Adrenal gland (tissue), 12 donors: ENCODE results near the gene TP73. TPM values are rescaled to one million over a fixed set of nuclear protein-coding genes. Genes with fewer than 3 reads are reported as not detected.

Experiments used
- DNase-seq, 7 donors: peaks; one replicate each; pipeline ENCODE4 v3.0.0-alpha.2; 2019 to 2020
- H3K27ac ChIP-seq, 5 donors: fragments of 200-600 bp; sonication (generic) in 4 of 5; 1 replicate in 3 of 5; 2 replicates in 2 of 5; pipeline versions ENCODE4 v1.5.1 to v1.8.0; 2016 to 2020; ENCODE audit warnings: mild to moderate bottlenecking in 1 of 5
- H3K27me3 ChIP-seq: fragments of 200-600 bp; 2 replicates; pipeline ENCODE4 v1.8.0; 2021
- H3K36me3 ChIP-seq, 2 donors: fragments of 200-600 bp; replicated peaks in 1 of 2; 1 replicate in 1 of 2; 2 replicates in 1 of 2; pipeline versions ENCODE4 v1.5.1 to v1.8.0; 2018 to 2022
- H3K4me1 ChIP-seq, 2 donors: fragments of 200-600 bp; replicated peaks in 1 of 2; 1 replicate in 1 of 2; 2 replicates in 1 of 2; pipeline versions ENCODE4 v1.5.1 to v1.8.0; 2018 to 2021
- H3K4me3 ChIP-seq, 4 donors: fragments of 200-600 bp; sonication (generic) in 3 of 4; one replicate each; pipeline ENCODE4 v1.5.1; 2016 to 2018
- H3K9me3 ChIP-seq, 3 donors: fragments of 200-600 bp; sonication (generic) in 1 of 3; replicated peaks in 1 of 3; 1 replicate in 2 of 3; 2 replicates in 1 of 3; pipeline versions ENCODE4 v1.5.1 to v1.8.0; 2016 to 2021
- CTCF ChIP-seq, 6 experiments: fragments of 450-650 bp in 4 of 6; fragments of 200-600 bp in 2 of 6; sonication (generic) in 1 of 6; IDR thresholded peaks; 1 replicate in 5 of 6; 2 replicates in 1 of 6; pipeline versions ENCODE4 v1.5.1 to v1.8.0; 2016 to 2021; ENCODE audit warnings: antibody characterized with exemption in 6 of 6, mild to moderate bottlenecking in 2 of 6, moderate library complexity in 1 of 6
- POLR2A ChIP-seq, 2 donors: fragments of 450-650 bp; IDR thresholded peaks; one replicate each; pipeline ENCODE4 v1.6.1; 2017; ENCODE audit warnings: antibody characterized with exemption in 2 of 2, mild to moderate bottlenecking in 2 of 2, moderate library complexity in 1 of 2
- WGBS, 4 donors: extraction: QIAGEN DNeasy Blood & Tissue Kit in 2 of 4; methylation state at CpG; one replicate each; pipeline versions ENCODE4 v1.1.5 to v1.1.7; 2013 to 2017; 5-methylcytosine and 5-hydroxymethylcytosine counted together
- intact Hi-C, 2 donors: fragments of 100-400 bp; cut with DNase I; formaldehyde crosslinking; loops; one replicate each; pipeline versions ENCODE4 v1.14.1 to v1.15.0; 2022 to 2023
- polyA plus RNA-seq, 3 donors: library from polyadenylated mRNA; stranded (reverse); fragments of 200-250 nt in 2 of 3; fragments of 350-450 nt in 1 of 3; fragmentation: Illumina TruSeq in 1 of 3; extraction: RNeasy Lipid Tissue Mini Kit (QIAGEN cat#74804) in 1 of 3; gene quantifications; one replicate each; pipeline ENCODE4 v1.2.3, GENCODE V29; 2013 to 2014
- total RNA-seq, 9 donors: library from RNA; depleted of rRNA in 4 of 9; stranded (reverse); fragments of >200 nt in 4 of 9; fragments of 120-200 nt in 1 of 9; fragmentation: NEBNext Ultra II Directional in 1 of 9; extraction: Animal tissue kit (Norgen Biotek cat#: 25700) in 1 of 9; gene quantifications; one replicate each; pipeline versions ENCODE4 v1.1.0 to v1.2.4, GENCODE V29; 2013 to 2023
- donor health status: healthy with polysubstance abuse.
- donor health status: Bipolar disorder and iron deficiency.
- donor health status: DM: yes; HTN: yes; CAD: no.
- donor health status: DM: no; HTN: no; CAD: no.
- donor health status: DM: no; HTN: no; CAD: no.
- donor health status: DM: yes; HTN: yes; CAD: no.

TP73 gene
- total and polyA plus RNA-seq, 12 donors, result 0.03 to 0.22 (median 0.14) TPM; not detected in 6

- intact Hi-C loops, result no loop called here
- Histone ChIP-seq H3K4me3 (no peak overlapping the region), H3K27me3 (peaks cover 4% of the 10 kb centered on the region), H3K27ac (no peak overlapping the region), H3K36me3 (no peaks in the 10 kb centered on the region), H3K4me1 (no peaks in the 10 kb centered on the region), H3K9me3 (no peaks in the 10 kb centered on the region)
- DNase-seq, result no peak
- no peak for TF ChIP-seq POLR2A (IDR thresholded peaks at IDR 0.05)
- no peak for TF ChIP-seq CTCF (IDR thresholded peaks at IDR 0.05)
- WGBS, 4 donors, result 65 to 77% (median 68%) methylated on average over 11 to 30 of the region's 30 CpGs
Observed at GRCh38 chr1:3674100-3675094, 22.1 kb downstream of the TP73 start.

- Histone ChIP-seq H3K27ac (no peak overlapping the region), H3K4me1 (no peaks in the 10 kb centered on the region), H3K9me3 (no peaks in the 10 kb centered on the region), H3K27me3 (peaks cover 4% of the 10 kb centered on the region), H3K36me3 (no peaks in the 10 kb centered on the region), H3K4me3 (no peak overlapping the region)
- WGBS, 4 donors, result 82 to 96% (median 87%) methylated on average over 3 to 11 of the region's 11 CpGs
- no peak for DNase-seq
- no peak for TF ChIP-seq POLR2A (IDR thresholded peaks at IDR 0.05)
- no peak for TF ChIP-seq CTCF (IDR thresholded peaks at IDR 0.05)
- intact Hi-C loops, result no loop called here
Observed at GRCh38 chr1:3675436-3675835, 23.1 kb downstream of the TP73 start.

GRCh38 chr1:3676581-3677470 lies 24.5 kb downstream of the TP73 start:
- 76 to 85% (median 79%) methylated on average over 11 to 22 of the region's 22 CpGs for WGBS, 4 donors
- Histone ChIP-seq H3K27ac (no peak overlapping the region), H3K36me3 (no peaks in the 10 kb centered on the region), H3K4me1 (no peaks in the 10 kb centered on the region), H3K9me3 (no peaks in the 10 kb centered on the region), H3K27me3 (no peaks in the 10 kb centered on the region), H3K4me3 (no peak overlapping the region)
- no peak for TF ChIP-seq POLR2A (IDR thresholded peaks at IDR 0.05)
- no peak for TF ChIP-seq CTCF (IDR thresholded peaks at IDR 0.05)
- intact Hi-C loops, result no loop called here
- no peak for DNase-seq

DNA sequence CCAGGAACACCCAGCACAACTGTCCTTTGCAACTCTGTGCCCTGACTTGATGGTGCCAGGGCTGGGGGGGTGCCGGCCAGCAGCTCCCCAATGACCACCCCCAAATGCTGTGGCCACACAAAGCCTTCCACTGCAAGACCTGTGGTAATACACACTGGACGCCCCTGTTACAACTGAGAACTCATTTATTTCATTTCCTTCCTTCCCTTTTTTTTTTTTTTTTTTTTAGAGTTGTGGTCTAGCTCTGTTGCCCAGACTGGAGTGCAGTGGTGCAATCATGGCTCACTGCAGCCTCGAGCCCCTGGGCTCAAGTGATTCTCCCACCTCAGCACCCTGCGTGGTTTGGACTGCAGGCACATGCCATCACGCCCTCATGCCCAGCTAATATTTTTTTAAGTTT lies 25.2 kb downstream of the TP73 start:
- no peak for TF ChIP-seq POLR2A (IDR thresholded peaks at IDR 0.05)
- no peak for TF ChIP-seq CTCF (IDR thresholded peaks at IDR 0.05)
- no peak overlapping the region for H3K27ac ChIP-seq
- H3K36me3 ChIP-seq, result no peaks in the 10 kb centered on the region
- H3K9me3 ChIP-seq, result no peaks in the 10 kb centered on the region
- H3K4me3 ChIP-seq, result no peak overlapping the region
- no peak for DNase-seq
- H3K4me1 ChIP-seq, result no peaks in the 10 kb centered on the region
- intact Hi-C loops, result no loop called here
- WGBS, 4 donors, result 51 to 83% (median 72%) methylated on average over 4 to 5 of the region's 5 CpGs
- H3K27me3 ChIP-seq, result no peaks in the 10 kb centered on the region
